Measurements from ENCODE around the gene BIRC2. TPM values are rescaled to one million over a fixed set of nuclear protein-coding genes. Genes with fewer than 3 reads are reported as not detected.

Gene BIRC2
- 96.0 TPM for total RNA-seq

GRCh38 chr11:102346748-102347461 lies at the start of gene BIRC2:
BIRC2 (plus strand) TSS chr11:102347214; CDS start chr11:102349855, 2,641 bp downstream.

DNA sequence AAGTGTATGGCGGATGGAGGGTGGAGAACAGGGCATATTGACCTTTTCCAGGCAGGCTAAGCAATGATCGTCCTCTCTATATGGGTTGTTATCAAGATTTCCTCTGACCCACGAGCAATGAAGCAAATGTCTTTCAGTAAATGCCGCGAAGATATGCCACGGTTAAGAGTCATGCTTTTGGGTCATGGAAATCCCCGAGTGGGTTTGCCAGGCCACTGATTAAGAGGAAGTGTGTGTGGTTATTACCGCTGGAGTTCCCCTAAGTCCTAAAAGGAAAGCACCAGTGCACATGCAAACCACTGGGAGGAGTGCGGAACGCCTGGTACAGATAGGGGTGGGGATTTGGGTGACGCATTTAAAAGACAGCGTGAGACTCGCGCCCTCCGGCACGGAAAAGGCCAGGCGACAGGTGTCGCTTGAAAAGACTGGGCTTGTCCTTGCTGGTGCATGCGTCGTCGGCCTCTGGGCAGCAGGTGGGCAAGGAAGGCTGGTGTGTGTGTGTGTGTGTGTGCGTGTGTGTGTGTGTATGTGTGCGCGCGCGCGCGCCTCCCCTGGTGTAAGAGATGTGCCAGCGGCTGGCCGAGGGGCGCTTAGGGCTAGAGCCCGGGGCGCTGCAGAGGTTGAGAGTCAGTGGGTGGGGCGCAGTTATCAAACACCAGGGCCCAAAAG lies 29.8 kb upstream of the BIRC2 start, which contains the start of gene BIRC3:
TSS of gene BIRC3 (plus strand) at position 386 of the 669 bp plus-strand sequence. CDS start 7,026 bp downstream, outside the sequence.

Small RNA genes lying within 50 kb of the gene (small RNA-seq; reads per million reads assigned to genes)
- gene AP000942.3 (ENCODE audit: low replicate concordance) (not detected), gene AP000942.4 (ENCODE audit: low replicate concordance) (not detected), gene RNU6-952P (ENCODE audit: low replicate concordance) (not detected)

Other genes with a start within 250 kb of the BIRC2 start
- 166 TPM for gene YAP1, start 236.8 kb upstream of the BIRC2 start, total RNA-seq
- gene BIRC3, start 29.7 kb upstream of the BIRC2 start, total RNA-seq, result 4.4 TPM
- 109 TPM for gene TMEM123, start 105.6 kb downstream of the BIRC2 start, total RNA-seq
- gene MMP7, start 183.5 kb downstream of the BIRC2 start, total RNA-seq, result 33.2 TPM